Spinal cord (tissue), 10 donors: ENCODE data around the gene TMTC2. TPM values are rescaled to one million over a fixed set of nuclear protein-coding genes. Genes with fewer than 3 reads are reported as not detected.
A peak's percentile ranks its signal among the peaks of the same experiment; 100 is the strongest.

ENCODE experiments used
- DNase-seq, 6 donors: peaks; one replicate each; pipeline versions ENCODE4 v3.0.0 to v3.0.0-alpha.2; 2013 to 2015; ENCODE audit warnings: low spot score in 6 of 6, low read depth in 4 of 6
- H3K27ac ChIP-seq: one replicate; pipeline ENCODE4 v1.5.1; 2013; ENCODE audit warnings: low read depth, low read length, control low read depth
- H3K27me3 ChIP-seq: one replicate; pipeline ENCODE4 v1.6.1; 2013; ENCODE audit warnings: low read length; ENCODE audit not compliant: control insufficient read depth, insufficient read depth
- H3K36me3 ChIP-seq: one replicate; pipeline ENCODE4 v1.6.1; 2013; ENCODE audit warnings: low read length; ENCODE audit not compliant: control insufficient read depth, insufficient read depth
- H3K4me1 ChIP-seq: one replicate; pipeline ENCODE4 v1.6.1; 2013; ENCODE audit warnings: low read length; ENCODE audit not compliant: control insufficient read depth, insufficient read depth
- H3K4me3 ChIP-seq: one replicate; pipeline ENCODE4 v1.5.1; 2013; ENCODE audit warnings: low read depth, low read length, control low read depth
- H3K9me3 ChIP-seq: one replicate; pipeline ENCODE4 v1.6.1; 2013; ENCODE audit warnings: low read length; ENCODE audit not compliant: control insufficient read depth, insufficient read depth
- WGBS: methylation state at CpG from one replicate; pipeline ENCODE4 v1.1.5; 2013; ENCODE audit warnings: missing lambda C conversion rate; ENCODE audit not compliant: insufficient coverage; 5-methylcytosine and 5-hydroxymethylcytosine counted together
- polyA plus RNA-seq, 2 donors: library from polyadenylated mRNA; unstranded; fragments of 120-200 nt; gene quantifications; one replicate each; pipeline ENCODE4 v1.2.1, GENCODE V29; 2013; ENCODE audit not compliant: insufficient read length in 2 of 2
- total RNA-seq, 2 donors: library from RNA; depleted of rRNA in 1 of 2; stranded (reverse); fragments of 120-200 nt in 1 of 2; fragments of >200 nt in 1 of 2; gene quantifications; one replicate each; pipeline versions ENCODE4 v1.2.3 to v1.2.4, GENCODE V29; 2013 to 2014
- donor health status: healthy.

Gene TMTC2
- total and polyA plus RNA-seq, 4 donors: 21.1 to 37.1 (median 27.7) TPM

DNA sequence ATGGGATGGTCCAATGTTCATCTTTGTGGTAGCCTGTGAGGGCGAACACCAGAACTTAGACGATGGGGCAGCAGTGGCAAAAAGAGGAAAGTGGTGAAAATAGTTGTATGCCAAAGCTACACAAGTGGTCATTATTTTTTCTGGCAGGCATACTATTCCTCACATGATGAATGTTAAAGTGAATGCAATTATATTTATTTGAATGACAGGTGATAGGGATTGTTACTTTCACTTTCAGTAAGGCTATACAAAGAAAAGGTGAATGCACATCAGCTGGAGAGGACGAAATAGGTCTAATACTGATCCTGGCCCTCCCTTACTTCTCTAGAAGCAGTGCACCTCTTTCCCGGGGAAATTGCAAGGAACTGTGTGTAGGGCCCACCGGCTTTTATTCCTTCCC lies 470.1 kb downstream of the TMTC2 start:
- H3K4me1 ChIP-seq: no peaks in the 10 kb centered on the region
- H3K9me3 ChIP-seq: no peaks in the 10 kb centered on the region
- WGBS: 77% methylated on average over 4 of the region's 5 CpGs
- H3K36me3 ChIP-seq: no peaks in the 10 kb centered on the region
- no peak overlapping the region for H3K4me3 ChIP-seq
- H3K27ac ChIP-seq: no peak overlapping the region
- H3K27me3 ChIP-seq: no peaks in the 10 kb centered on the region
- no peak for DNase-seq

- no peak overlapping the region for H3K4me3 ChIP-seq
- no peak for DNase-seq
- no peaks in the 10 kb centered on the region for H3K27me3 ChIP-seq
- no peak overlapping the region for H3K27ac ChIP-seq
- no peaks in the 10 kb centered on the region for H3K36me3 ChIP-seq
- no peaks in the 10 kb centered on the region for H3K4me1 ChIP-seq
- no CpG with 5 or more reads among the region's 4 CpGs for WGBS
- H3K9me3 ChIP-seq: no peaks in the 10 kb centered on the region
These were observed 470.9 kb downstream of the TMTC2 start for GRCh38 chr12:83157604-83158003.

- no peaks in the 10 kb centered on the region for H3K27me3 ChIP-seq
- no peak overlapping the region for H3K27ac ChIP-seq
- no peaks in the 10 kb centered on the region for H3K36me3 ChIP-seq
- WGBS: 100% methylated on average over 1 of the region's 5 CpGs
- no peaks in the 10 kb centered on the region for H3K4me1 ChIP-seq
- no peaks in the 10 kb centered on the region for H3K9me3 ChIP-seq
- H3K4me3 ChIP-seq: no peak overlapping the region
- DNase-seq: no peak
These were observed 472.0 kb downstream of the TMTC2 start for GRCh38 chr12:83158613-83159207.

- H3K4me3 ChIP-seq: no peak overlapping the region
- no peaks in the 10 kb centered on the region for H3K27me3 ChIP-seq
- no peaks in the 10 kb centered on the region for H3K36me3 ChIP-seq
- no peak for DNase-seq
- no peaks in the 10 kb centered on the region for H3K9me3 ChIP-seq
- no peaks in the 10 kb centered on the region for H3K4me1 ChIP-seq
- H3K27ac ChIP-seq: no peak overlapping the region
- WGBS: no CpG with 5 or more reads among the region's 1 CpG
These were observed 474.8 kb downstream of the TMTC2 start for GRCh38 chr12:83161456-83161855.

- Histone ChIP-seq H3K36me3 (no peaks in the 10 kb centered on the region), H3K9me3 (no peaks in the 10 kb centered on the region), H3K4me3 (no peak overlapping the region), H3K27ac (no peak overlapping the region), H3K4me1 (no peaks in the 10 kb centered on the region), H3K27me3 (no peaks in the 10 kb centered on the region)
- no peak for DNase-seq
- WGBS: 67% methylated on average over 1 of the region's 1 CpG
These were observed 482.0 kb downstream of the TMTC2 start for GRCh38 chr12:83168751-83169150.

DNA sequence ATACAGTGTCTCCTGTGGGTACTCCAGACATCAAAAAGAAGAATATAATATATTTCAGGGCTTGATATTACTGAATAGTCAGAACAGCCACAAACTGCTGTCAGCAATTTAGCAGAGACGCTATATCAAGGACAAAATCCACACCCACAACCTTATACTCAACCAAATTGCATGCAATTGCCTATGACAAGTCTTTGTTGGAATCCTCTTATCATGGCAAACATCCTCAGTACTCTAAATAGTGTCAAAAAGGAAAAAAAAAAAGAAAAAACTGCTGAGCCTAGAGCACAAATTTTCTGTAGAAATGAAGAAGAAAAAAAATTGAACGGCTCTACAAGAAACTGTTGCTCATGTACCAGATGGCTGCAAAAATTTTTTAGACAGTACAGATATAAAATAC lies 485.7 kb downstream of the TMTC2 start:
- Histone ChIP-seq H3K36me3 (no peaks in the 10 kb centered on the region), H3K4me3 (no peak overlapping the region), H3K9me3 (no peaks in the 10 kb centered on the region), H3K4me1 (no peaks in the 10 kb centered on the region), H3K27me3 (no peaks in the 10 kb centered on the region), H3K27ac (no peak overlapping the region)
- DNase-seq: no peak
- 100% methylated on average over 1 of the region's 2 CpGs for WGBS

DNA sequence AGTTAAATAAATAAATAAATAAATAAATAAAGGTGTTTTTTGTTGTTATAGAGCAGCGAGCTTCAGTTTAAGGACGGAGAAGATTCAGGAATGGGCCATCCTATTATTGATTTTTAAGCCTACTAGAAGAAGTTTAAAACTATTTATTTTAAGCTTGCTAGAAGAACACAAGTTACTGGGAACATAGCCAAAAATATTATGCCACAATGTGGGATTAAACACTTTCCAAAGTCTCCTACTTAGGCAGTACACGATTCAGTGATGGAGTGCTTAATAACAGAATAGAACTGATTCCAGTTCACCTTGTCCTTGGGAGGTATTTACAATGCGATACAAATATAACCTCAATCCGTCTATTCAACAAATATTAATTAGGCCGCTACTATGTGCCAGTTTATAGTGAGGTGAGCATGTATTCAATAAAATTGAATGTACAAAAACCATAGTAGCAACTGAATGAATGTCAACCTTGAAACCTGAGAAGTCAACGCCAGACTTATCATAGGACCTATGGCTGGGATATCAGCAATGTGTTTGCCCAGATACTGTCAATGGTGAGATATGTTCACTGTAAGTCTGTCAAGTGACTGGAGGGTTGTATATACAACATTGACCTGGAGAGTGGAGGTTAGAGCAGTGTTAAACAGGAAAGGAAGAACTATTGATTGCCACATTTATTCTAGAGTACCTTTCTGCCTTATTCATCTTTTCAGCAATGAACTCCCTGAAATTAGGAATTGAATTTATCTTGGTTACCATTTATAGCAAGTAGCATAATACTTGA lies 486.4 kb downstream of the TMTC2 start:
- Histone ChIP-seq H3K9me3 (no peaks in the 10 kb centered on the region), H3K36me3 (no peaks in the 10 kb centered on the region), H3K27ac (no peak overlapping the region), H3K4me1 (no peaks in the 10 kb centered on the region), H3K27me3 (no peaks in the 10 kb centered on the region), H3K4me3 (no peak overlapping the region)
- 75% methylated on average over 2 of the region's 7 CpGs for WGBS
- peak in 1 of 6 donors; percentile 20 for DNase-seq

DNA sequence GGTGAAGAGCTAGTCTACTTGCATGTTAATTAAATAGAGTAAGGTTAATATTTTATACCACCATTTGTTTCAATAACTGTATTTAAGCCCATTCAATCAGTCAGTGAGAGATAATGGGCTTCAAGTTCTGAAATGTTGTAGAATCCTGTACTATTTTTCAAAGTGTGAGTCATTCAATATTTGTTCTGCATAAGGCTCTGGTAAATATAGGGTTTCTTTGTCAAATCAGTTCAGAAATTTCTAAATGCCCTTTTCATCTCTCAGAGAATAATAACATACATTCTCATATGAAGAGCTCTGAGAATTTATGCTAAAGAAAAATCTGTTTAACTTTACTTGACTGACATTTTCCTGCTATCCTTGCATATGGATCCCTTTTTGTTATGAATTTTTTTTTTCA lies 493.3 kb downstream of the TMTC2 start:
- Histone ChIP-seq H3K4me3 (no peak overlapping the region), H3K27ac (no peak overlapping the region), H3K9me3 (no peaks in the 10 kb centered on the region), H3K36me3 (no peaks in the 10 kb centered on the region), H3K4me1 (no peaks in the 10 kb centered on the region), H3K27me3 (no peaks in the 10 kb centered on the region)
- no peak for DNase-seq

DNA sequence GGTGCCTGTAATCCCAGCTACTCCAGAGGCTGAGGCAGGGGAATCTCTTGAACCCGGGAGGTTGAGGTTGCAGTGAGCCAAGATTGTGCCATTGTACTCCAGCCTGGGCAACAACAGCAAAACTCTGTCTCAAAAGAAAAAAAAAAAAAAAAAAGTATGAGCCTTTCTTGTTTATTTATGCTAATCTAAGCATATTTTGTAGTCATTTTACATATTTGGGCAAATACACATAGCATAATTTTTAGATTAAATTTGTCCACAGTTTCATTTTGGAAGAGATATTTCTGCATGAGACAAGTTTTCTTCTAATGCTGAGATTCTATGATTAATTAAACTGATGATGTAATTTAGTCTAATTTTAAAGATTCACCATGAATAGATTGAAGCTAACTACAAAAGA lies 494.4 kb downstream of the TMTC2 start:
- H3K9me3 ChIP-seq: no peaks in the 10 kb centered on the region
- H3K27me3 ChIP-seq: no peaks in the 10 kb centered on the region
- WGBS: no CpG with 5 or more reads among the region's 1 CpG
- DNase-seq: no peak
- no peaks in the 10 kb centered on the region for H3K36me3 ChIP-seq
- H3K4me3 ChIP-seq: no peak overlapping the region
- no peak overlapping the region for H3K27ac ChIP-seq
- H3K4me1 ChIP-seq: no peaks in the 10 kb centered on the region

GRCh38 chr12:83183132-83183531 lies 496.4 kb downstream of the TMTC2 start:
- no peak overlapping the region for H3K27ac ChIP-seq
- no peak for DNase-seq
- H3K27me3 ChIP-seq: no peaks in the 10 kb centered on the region
- H3K36me3 ChIP-seq: no peaks in the 10 kb centered on the region
- H3K9me3 ChIP-seq: no peaks in the 10 kb centered on the region
- no peak overlapping the region for H3K4me3 ChIP-seq
- no peaks in the 10 kb centered on the region for H3K4me1 ChIP-seq
